C4-2B (cell line): Measurements from ENCODE around the gene RETREG2.

Experiments
- ZFX ChIP-seq: fragments of 450-650 bp; IDR thresholded peaks from 2 replicates; pipeline ENCODE4 v1.6.1; 2017
- TF ChIP-seq, protein P1 (sequence below): fragments of 450-650 bp; conservative IDR thresholded peaks from 2 replicates; pipeline ENCODE4 v1.5.1; 2017; ENCODE audit warnings: mild to moderate bottlenecking

DNA sequence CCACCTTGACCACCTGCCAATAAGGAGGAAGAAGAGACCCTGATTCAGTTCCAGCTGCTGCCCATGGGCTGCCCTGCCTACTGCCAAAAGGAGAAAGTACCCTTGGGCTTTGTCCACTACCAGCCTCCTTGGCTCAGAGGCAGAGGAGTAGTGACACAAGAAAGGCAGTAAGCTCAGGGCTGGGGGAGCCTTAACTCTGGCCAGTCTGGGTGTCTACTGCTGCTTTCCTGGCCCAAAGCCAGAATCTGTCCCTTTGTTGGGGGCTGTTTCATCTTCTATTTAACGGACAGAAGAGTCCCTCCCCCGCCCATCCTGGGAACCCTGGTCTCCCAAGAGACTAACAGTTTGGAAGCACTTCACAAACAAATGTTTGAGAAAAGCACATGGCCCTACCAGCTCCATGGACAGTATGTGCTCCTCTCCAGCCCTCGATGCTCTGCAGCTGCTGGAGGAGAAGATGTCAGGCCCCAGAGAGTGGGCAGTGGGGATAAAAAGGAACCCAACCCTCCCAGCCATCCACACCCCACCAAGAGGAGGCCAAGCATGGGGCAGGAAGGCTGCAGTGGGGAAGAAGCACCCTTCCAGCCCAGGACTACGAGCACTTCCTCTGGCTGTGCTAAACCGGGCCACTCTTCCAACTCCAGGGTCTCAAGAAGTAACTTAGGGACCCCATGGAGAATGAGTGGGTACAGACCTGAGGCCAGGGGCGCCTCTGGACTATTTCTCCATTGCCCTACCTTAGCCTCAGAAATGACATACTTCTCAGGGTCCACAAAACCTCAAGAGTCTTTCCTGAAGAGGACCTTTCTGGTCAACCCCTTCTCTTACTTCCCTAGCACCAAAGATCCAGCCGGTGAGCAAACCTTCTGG lies 50.2 kb downstream of the RETREG2 start:
- TF ChIP-seq, protein P1, sequence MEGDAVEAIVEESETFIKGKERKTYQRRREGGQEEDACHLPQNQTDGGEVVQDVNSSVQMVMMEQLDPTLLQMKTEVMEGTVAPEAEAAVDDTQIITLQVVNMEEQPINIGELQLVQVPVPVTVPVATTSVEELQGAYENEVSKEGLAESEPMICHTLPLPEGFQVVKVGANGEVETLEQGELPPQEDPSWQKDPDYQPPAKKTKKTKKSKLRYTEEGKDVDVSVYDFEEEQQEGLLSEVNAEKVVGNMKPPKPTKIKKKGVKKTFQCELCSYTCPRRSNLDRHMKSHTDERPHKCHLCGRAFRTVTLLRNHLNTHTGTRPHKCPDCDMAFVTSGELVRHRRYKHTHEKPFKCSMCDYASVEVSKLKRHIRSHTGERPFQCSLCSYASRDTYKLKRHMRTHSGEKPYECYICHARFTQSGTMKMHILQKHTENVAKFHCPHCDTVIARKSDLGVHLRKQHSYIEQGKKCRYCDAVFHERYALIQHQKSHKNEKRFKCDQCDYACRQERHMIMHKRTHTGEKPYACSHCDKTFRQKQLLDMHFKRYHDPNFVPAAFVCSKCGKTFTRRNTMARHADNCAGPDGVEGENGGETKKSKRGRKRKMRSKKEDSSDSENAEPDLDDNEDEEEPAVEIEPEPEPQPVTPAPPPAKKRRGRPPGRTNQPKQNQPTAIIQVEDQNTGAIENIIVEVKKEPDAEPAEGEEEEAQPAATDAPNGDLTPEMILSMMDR, result no peak
- no peak for TF ChIP-seq ZFX
